Medulla oblongata (tissue), 1 donor: ENCODE data around the gene CNIH1.
"Not testable (repeated sequence)": the region's sequence is repeated elsewhere in the genome, so short reads cannot be mapped to it uniquely, and the experiment has no call there.

Experiments
- DNase-seq: peaks from one replicate; pipeline ENCODE4 v3.0.0-alpha.2; 2015; ENCODE audit errors: extremely low spot score

The CNIH1 gene

DNA sequence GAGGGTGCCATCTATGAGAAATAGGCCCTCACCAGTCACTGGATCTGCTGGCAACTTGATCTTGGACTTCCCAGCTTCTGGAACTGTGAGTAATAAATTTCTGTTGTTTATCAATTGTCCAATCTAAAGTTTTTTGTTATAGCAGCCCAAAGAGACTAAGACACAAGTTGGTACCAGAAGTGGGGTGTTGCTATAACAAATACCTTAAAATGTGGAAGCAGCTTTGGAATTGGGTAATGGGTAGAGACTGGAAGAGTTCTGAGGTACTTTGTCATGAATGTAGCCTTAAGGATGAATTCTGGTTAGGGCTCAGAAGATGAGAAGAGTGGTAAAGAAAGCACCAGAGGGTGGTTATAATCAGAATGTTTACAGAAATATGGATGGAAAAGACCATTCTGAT is 26.1 kb upstream of the CNIH1 start:
- DNase-seq, result no peak

DNA sequence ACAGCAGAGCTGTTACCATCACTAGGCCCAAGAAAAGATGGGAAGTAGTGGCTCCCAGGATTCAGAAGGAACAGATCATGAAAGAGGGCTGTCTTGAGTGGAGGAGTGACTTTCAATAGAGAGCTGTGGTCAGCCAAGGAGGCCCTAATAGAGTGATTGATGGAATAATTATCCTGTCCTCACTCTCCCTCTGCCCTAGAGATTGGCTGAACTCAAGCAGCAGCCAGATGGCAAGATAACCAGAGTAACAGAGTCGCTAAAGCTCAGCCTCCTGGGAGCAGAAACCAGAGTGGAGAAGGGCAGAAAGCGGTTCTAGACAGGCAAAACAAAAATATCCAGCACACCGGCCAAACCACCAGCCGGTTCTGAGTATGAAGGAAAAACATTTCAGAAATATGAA is 24.5 kb upstream of the CNIH1 start:
- DNase-seq, result no peak

DNA sequence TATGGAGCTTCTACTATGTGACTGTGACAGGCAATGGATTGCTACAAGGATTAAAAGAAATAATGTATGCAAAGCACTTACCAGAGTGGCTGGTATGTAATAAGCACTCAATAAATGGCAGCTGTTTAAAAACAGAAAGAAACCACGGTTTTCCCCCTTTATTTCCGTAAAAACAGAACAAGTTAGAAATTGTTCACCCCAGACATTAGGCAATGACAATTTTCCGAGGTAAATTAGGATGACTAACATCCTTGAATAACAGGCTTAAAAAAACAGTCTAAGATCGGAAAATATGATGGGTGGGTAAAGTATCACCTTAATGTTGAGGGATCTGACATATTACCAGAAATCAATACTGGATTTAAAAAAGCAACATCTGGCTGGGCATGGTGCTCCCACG is 20.9 kb upstream of the CNIH1 start:
- no peak for DNase-seq

DNA sequence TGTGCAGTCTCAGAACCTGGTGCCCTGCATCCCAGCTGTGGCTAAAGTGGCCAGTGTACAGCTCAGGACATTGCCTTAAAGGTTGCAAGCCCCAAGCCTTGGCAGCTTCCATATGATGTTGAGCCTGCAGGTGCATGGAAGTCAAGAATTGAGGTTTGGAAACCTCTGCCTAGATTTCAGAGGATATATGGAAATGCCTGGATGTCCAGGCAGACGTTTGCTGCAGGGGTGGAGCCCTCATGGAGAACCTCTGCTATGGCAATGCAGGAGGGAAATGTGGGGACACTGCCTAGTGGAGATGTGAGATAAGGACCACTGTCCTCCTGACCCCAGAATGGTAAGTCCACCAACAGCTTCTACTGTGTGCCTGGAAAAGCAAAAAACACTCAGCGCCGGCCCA is 17.9 kb upstream of the CNIH1 start:
- no peak for DNase-seq

DNA sequence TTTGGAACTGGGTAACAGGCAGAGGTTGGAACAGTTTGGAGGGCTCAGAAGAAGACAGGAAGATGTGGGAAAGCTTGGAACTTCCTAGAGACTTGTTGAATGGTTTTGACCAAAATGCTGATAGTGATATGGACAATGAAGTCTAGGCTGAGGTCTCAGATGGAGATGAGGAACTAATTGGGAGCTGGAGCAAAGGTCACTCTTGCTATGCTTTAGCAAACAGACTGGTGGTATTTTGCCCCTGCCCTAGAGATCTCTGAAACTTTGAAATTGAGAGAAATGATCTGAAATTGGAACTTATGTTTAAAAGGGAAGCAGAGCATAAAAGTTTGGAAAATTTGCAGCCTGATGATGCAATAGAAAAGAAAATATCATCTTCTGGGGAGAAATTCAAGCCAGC is 17.4 kb upstream of the CNIH1 start:
- not testable (repeated sequence) for DNase-seq

DNA sequence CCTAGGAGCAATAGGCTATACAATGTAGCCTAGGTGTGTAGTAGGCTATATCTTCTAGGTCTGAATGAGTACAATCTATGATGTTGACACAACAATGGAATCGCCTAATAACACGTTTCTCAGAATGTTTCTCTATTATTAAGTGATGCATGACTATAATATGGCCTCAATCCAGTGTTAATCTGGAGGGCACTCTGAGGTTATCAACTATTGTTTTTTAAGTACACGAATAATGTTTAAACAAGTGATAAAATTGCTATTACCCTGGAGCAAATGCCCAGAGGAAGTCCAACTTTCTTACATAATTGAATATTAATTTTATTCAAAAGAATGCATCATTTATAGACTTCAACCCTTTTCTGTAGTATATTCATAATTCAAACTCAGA is 16.4 kb upstream of the CNIH1 start:
- DNase-seq, result no peak

DNA sequence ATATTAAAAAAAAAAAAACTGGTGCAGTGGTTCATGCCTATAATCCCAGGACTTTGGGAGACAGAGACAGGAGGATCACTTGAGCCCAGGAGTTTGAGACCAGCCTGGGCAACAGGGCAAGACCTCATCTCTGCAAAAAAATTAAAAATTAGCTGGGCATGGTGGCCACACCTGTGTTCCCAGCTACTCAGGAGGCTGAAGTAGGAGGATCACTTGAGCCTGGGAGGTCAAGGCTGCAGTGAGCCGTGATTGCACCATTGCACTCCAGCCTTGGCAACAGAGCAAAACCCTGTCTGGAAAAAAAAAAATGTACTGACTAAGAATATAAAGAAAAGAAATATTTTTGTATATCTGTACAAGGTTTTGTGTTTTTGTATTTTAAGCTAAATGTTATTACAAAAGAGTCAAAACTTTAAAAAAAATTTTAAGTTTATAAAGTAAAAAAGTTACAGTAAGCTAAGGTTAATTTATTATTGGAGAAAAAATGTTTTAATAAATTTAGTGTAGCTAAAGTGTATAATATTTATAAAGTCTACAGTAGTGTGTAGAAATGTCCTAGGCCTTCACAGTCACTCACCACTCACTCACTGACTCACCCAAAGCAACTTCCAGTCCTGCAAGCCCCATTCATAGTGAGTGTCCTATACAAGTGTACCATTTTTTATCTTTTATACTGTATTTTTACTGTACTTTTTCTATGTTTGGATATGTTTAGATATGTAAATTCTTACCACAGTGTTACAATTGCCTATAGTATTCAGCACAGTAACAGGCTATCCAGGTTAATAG is 15.8 kb upstream of the CNIH1 start:
- not testable (repeated sequence) for DNase-seq

DNA sequence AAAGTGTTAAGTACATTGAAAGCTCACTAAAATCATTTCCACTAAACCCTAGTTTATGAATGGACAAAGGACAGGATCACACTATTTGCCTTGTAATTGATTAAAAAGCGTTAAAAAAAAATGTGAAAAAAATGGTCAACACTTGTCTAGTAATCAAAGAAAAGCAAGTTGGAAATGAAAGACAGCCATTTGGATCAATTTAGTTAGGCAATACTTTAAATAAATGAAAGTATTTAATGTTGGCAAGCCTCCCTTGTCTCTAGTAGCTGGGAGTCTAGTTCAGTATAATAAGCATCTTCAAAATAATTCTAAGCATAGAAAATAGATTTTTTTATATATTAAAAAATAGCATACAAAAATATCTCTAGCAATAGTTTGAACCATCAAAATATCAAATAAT is 14.2 kb upstream of the CNIH1 start:
- no peak for DNase-seq

DNA sequence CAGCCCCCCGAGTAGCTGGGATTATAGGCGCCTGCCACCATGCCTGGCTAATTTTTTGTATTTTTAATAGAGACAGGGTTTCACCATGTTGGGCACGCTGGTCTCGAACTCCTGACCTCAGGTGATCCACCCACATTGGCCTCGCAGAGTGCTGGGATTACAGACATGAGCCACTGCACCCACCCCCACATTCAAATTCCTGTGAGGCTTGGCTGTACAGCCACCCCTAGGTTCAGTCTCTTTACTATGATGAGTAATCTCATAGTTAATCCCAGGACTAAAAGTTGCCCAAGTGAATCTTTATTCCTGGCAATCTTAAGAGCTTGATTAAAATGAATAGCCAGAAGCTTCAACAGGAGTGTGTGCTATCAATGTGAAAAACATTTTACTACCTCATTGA is 12.8 kb upstream of the CNIH1 start:
- DNase-seq, result not testable (repeated sequence)

DNA sequence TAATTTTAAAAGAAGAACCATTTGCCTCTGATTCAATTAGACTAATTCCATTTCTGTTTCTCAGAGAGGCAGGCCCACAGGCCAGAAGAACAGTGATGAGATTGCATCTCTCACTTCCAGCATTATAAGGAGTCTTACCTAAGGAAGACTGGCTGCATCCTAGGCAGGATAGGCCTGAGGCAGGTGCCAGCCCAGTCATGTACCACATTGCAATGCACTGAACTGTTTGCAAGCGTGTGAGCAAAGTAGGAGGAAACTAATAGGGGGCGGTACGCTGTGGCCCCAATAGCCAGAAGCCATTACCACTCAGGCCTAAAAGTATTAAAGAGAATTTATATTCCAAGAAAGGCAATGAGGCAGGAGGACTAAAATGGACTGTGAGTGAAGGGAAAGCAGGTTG is 12.1 kb upstream of the CNIH1 start:
- no peak for DNase-seq

DNA sequence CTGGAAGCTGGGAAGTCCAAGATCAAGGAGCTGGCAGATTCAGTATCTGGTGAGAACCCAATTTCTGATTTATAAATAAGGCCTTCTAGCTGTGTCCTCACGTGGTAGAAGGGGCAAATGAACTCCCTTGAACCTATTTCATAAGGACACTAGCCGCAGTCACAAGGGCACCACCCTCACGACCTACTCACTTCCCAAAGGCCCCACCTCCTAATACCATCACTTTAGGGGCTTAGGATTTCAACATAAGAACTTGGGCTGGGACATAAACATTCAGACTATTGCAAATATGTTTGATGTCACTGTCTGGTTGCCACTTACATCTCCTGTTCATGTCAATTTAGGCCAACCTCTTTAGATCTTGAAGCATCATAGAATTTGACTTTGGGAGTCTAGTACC is 10.8 kb upstream of the CNIH1 start:
- no peak for DNase-seq

DNA sequence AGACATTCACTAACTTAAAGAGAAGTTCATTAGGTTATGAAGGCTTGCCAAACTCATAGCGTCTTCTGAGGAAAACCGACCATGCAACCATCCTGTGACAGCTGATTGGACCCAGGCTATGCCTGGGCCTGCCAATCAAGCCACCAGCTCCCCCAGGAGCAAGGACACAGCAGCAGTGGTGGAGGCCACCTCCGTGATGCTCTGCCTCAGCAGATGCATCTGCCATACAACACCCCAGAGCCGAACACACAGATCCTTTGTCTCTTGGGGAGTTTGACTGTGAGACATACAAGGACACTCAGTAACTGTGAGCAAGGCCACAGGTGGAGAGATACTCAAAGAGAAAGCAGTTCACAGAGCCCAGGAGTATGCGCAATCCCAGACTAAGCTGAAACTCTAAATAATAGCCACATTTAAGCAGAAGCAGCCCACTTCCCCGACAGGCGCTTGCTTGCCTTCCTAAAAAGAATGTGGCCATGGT is 10.0 kb upstream of the CNIH1 start:
- DNase-seq, result no peak

DNA sequence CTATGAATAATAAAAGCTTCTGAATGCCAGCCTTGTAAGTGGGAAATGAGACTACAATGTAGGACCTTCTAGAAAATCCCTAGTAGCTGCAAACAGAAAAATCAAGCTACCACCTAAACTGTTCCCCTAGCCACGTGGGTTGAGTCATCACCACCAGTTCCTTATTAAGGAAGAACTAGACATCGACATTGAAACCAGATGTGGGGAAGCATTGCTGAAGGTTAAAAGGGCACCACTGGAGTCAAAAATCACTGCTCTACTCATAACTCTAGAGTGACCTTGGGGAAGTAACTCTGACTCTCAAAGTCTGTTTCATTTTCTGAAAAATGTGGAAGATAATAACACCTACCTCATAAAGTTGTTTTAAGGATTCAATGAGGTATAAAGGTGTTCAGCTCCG is 9.4 kb upstream of the CNIH1 start:
- peak; percentile 7 for DNase-seq

DNA sequence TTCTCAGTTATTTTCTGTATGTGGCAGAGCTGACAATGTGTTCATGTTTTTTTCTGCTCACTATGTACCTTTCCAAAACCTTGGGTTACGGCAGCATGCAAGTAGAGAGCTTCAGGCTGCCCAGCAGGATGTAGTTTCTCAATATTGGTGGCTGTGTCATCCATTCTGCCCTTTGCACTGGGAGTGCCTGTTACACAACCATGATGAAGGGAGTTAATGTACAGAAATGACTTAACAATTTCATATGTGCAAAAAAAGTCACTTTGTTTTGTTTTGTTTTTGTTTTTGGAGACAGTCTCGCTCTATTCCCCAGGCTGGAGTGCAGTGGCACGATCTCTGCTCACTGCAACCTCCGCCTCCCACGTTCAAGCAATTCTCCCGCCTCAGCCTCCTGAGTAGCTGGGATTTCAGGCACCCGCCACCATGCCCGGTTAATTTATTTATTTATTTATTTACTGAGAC is 6.1 kb upstream of the CNIH1 start:
- DNase-seq, result no peak

DNA sequence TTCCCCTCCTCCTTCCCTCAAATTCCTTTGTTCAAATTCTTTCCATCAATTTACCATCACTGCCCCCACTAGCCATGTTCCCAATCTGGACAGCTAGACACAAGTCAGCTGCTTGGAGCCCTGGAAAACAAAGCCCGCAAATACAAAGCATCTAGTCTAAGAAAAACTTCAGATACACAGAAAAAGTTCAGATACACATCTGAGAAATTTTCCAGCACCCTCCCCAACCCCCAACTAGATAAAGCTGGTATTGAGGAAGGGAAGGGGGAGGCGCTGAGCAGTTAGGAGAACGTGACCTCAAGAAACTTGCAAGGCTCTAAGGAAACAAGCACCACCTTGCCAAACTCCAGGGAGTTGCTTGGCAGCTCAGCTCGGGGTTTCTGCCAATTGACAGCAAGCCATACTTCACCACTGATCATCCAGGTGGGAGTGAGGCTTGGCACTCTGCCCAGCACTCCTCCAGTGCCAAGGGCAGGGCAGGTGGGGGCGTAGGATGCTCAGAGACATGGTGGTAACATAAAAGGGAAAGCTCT is 5.1 kb upstream of the CNIH1 start:
- DNase-seq, result no peak

DNA sequence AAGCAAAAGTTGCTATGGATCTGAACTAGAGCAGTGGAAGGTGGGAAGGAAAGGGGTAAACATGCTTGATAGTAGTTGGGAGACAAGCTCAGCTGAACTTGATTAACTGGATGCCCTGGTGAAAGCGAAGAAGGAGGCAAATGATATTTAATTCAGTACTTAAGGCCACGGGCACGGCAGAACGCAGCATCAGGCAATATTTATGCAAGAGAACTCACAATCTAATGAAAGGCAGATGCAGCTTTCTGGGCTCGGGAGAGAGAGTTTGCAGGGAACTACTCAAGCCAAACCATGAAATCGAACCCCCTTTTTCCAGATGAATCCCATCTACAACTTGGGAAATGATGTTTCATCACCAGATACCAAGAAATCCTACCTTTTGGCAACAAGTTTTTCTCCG is 3.5 kb upstream of the CNIH1 start:
- DNase-seq, result no peak

DNA sequence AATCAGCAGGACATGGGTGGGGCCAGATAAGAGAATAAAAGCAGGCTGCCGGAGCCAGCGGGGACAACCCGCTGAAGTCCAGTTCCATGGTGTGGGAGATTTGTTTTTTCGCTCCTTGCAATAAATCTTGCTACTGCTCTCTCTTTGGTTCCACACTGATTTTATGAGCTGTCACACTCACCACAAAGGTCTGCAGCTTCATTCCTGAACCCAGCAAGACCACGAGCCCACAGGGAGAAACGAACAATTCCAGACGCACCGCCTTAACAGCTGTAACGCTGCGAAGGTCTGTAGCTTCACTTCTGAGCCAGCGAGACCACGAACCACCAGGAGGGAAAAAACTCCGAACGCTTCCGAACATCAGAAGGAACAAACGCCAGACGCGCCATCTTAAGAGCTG is 2.8 kb upstream of the CNIH1 start:
- DNase-seq, result no peak

DNA sequence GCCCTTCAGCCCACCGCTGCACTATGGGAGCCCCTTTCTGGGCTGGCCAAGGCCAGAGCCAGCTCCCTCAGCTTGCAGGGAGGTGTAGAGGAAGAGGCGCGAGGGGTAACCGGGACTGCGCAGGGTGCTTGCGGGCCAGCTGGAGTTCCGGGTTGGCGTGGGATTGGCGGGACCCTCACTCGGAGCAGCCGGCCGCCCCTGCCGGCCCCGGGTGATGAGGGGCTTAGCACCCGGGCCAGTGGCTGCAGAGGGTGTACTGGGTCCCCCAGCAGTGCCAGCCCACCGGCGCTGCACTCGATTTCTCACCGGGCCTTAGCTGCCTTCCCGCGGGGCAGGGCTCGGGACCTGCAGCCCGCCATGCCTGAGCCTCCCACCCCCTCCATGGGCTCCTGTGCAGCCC is 1.8 kb upstream of the CNIH1 start:
- not testable (repeated sequence) for DNase-seq

DNA sequence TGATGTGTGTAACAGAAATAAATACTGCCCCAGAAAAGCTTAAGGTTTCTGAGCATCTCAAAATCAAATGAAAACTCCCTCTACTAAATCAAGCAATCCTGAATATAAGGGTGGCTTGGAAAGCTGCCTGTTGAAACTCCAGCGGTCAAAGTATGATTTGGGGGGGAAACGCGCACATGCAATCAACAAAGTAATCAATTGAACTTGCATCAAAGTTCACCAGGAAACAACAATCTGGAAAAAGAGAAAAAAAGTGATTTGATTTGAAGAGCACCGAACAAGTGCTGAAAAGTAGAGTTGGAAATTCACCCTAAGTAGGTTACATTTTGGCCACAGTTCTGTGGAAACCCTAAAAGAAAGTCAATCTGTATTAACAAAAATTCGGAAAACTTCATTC is 700 bp downstream of the CNIH1 start:
- peak; percentile 18 for DNase-seq

DNA sequence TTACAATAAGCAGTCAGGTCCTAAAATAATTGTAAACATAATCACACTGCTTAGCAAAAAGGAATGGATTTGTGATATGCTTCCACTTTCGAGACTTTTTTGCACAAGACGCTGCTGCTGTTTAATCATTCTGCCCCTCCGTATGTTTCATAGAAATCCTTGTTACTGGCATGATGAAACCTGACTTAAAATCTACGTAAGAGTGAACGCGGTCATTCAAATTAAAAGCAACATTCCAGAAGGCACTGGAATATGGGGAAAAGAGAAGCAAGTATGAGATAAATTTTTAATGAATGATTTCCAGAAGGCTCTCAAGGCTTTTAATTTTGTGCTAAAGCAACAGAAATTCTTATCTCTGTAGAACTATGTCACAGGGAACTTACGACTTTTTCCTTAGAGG is 1.1 kb downstream of the CNIH1 start:
- DNase-seq, result no peak

DNA sequence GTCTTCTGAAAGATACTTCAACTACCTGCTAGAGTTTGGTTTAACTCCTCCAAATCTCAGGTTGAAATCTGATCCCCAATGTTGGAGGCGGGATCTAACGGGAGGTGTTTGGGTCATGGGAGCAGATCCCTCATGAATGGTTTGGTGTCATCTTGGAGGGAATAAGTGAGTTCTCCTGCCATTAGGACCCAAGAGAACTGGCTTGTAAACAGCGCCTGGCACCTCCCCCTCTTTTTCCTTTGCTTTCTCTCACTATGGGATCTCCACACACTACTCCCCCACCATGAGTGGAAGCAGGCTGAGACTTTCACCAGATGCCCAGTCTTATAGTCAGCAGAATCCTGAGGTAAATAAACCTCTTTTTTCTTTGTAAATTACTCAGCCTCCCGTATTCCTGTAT is 2.5 kb downstream of the CNIH1 start:
- no peak for DNase-seq

DNA sequence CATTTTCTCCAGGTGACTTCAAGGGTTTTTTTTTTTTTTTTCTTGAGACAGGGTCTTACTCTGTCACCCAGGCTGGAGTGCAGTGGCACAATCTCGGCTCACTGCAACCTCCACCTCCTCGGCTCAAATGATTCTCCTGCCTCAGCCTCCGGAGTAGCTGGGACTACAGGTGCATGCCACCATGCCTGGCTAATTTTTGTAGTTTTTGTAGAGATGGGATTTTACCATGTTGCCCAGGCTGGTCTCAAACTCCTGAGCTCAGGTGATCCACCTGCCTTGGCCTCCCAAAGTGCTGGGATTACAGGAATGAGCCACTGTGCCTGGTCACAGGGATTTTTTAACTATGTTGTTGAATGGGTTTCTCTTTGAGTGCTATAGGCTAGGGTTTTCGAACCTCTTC is 3.2 kb downstream of the CNIH1 start:
- DNase-seq, result not testable (repeated sequence)

DNA sequence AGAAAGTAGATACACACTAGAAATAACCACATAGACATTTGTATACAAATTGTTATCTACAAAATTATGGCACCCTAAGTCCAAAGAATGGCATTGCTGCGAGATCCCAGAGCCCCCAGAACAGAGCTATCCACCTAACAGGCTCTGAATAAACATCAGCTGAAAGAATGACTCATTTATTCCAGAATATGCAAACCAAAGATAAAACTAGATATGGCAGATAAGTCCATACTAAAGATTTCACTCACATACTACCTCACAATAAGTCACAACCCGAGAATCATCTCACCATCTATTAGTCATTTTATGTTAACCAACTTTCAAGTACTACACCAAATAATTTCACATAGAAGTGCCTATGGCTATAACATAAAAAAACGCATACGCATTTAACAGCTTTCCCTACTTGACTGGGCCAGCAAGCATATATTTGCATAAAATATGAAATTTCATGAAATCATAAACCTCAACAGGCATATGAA is 5.6 kb downstream of the CNIH1 start:
- DNase-seq, result no peak

DNA sequence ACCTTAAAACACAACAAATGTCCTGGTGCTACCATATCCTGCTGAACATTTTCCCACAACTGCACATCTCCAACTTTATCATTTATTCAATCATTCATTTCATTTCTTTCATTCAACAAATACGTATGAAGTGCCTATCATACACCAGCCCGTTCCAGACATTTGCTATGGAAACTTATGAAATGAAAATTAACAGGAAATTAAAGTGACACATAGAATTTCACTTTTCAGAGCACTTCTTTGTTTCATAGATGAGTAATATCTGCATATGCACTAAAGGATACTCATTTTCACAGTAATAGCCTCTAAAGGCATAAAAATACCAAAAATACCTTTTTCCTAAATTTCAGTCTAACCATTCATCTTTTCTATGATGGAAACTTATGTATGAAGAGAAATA is 12.6 kb downstream of the CNIH1 start:
- no peak for DNase-seq
